HG02623 (cell line): ENCODE data around the gene CDX2.

Experiments used
- ATAC-seq: cut with Tn5 transposase; IDR thresholded peaks from one replicate; pipeline ENCODE4 v1.9.1; 2021; ENCODE audit warnings: moderate library complexity; ENCODE audit not compliant: unreplicated experiment

CDX2 gene

GRCh38 chr13:27933118-27933517 is 36.0 kb downstream of the CDX2 start:
- no peak for ATAC-seq

DNA sequence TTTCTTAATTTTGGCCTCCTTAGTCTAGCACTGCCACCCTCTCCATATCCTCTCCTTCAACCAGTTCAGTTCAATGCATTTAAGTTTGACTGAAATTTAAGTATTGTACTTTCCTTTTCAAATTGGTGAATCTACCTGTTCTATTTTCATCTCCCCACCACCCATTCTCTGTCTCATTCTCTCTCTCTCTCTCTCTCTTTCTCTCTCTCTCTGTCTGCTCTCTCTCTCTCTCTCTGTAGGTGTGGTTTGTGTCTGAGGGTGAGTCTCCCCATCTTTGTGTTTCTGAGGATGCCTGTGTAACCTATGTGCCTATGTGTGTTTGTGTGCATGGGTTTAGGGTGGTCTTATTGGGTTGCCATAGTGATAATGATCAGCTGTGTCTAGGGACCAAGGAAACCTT is 39.2 kb downstream of the CDX2 start:
- ATAC-seq, result no peak

- no peak for ATAC-seq
Observed at GRCh38 chr13:27928805-27929753, 40.0 kb downstream of the CDX2 start.

- ATAC-seq, result no peak
Observed at GRCh38 chr13:27928353-27928804, 40.7 kb downstream of the CDX2 start.

- no peak for ATAC-seq
Observed at GRCh38 chr13:27927444-27928352, 41.4 kb downstream of the CDX2 start.

GRCh38 chr13:27926644-27927434 is 42.3 kb downstream of the CDX2 start:
- ATAC-seq, result no peak

GRCh38 chr13:27925220-27925991 is 43.7 kb downstream of the CDX2 start:
- no peak for ATAC-seq

DNA sequence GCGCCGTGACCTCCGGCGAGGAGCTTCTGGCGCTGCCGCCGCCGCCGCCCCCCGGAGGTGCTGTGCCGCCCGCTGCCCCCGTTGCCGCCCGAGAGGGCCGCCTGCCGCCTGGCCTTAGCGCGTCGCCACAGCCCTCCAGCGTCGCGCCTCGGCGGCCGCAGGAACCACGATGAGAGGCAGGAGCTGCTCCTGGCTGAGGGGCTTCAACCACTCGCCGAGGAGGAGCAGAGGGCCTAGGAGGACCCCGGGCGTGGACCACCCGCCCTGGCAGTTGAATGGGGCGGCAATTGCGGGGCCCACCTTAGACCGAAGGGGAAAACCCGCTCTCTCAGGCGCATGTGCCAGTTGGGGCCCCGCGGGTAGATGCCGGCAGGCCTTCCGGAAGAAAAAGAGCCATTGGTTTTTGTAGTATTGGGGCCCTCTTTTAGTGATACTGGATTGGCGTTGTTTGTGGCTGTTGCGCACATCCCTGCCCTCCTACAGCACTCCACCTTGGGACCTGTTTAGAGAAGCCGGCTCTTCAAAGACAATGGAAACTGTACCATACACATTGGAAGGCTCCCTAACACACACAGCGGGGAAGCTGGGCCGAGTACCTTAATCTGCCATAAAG is 44.5 kb downstream of the CDX2 start:
- ATAC-seq, result no peak

DNA sequence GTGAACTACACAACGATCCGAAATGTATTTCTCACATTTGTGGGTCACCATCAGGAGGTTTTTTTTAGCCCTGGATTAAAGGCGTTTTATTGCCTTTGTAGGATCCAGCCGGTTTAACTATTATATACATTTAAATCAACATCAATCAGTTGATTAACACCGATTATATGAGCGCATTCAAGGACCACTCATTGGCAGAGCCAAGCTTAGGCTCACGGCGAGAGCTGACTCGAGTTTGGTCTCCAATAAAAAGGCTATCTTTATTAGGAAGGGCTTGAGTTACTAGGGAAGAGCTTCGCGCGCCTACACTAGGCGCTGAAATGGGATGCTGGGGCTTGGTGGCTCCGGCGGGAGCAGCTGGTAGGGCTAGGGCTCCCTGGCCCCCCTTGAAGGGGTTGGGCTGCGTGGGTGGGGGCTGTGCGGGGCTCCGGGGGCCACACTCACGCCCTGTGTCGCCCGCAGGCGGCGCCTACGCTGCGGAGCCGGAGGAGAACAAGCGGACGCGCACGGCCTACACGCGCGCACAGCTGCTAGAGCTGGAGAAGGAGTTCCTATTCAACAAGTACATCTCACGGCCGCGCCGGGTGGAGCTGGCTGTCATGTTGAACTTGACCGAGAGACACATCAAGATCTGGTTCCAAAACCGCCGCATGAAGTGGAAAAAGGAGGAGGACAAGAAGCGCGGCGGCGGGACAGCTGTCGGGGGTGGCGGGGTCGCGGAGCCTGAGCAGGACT is 45.2 kb downstream of the CDX2 start:
- no peak for ATAC-seq

DNA sequence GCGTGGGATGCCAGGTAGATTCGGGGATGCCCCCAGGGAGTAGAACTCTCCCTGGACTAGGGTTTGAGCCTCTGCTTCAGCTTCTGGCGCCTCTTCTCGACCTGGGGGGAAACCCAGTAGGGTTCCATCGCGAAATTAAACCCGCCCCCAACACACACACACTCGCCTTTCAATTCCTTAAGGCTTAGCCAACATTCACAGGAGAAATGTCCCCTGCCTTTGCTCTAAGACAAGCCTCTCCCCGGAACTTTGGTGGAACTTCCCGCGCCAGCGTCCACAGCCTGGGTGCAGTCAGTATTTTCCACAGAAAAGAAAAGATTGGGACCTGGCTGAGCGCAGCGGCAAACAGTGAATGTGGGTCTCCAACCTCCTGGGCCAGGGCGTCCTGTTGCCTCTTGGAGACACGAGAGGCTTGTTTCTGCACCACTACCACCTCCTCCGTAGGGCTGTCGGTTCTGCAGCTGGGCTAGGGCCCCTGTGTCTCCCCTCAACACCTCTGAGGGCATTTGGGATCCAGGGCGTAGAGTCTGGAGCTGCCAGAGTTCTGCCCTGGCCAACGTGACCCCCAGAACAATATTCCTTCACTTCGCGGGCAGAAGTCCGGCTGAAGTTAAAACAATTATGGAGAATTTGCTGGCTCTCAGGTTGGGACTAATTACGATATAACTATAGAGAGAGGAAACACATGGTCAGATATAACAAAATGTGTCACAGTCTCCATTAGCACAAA is 46.1 kb downstream of the CDX2 start:
- ATAC-seq, result no peak

- ATAC-seq, result no peak
Observed at GRCh38 chr13:27921961-27922882, 46.9 kb downstream of the CDX2 start.

- no peak for ATAC-seq
Observed at GRCh38 chr13:27921421-27921960, 47.6 kb downstream of the CDX2 start.

- no peak for ATAC-seq
Observed at GRCh38 chr13:27920677-27921420, 48.3 kb downstream of the CDX2 start.

GRCh38 chr13:27919934-27920676 is 49.0 kb downstream of the CDX2 start, which contains the start of gene PDX1:
Gene PDX1 (plus strand): TSS chr13:27920000. CDS start chr13:27920139, 139 bp downstream.
- no peak for ATAC-seq

DNA sequence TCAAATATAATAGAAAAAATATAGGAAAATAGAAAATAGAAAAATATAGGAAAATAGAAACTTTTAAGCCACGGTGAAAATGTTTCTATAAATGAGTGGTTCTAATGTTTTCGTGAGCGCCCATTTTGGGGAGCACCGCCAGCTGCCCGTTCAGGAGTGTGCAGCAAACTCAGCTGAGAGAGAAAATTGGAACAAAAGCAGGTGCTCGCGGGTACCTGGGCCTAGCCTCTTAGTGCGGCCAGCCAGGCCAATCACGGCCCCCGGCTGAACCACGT is 49.5 kb downstream of the CDX2 start:
- ATAC-seq, result no peak
